Mucosa of descending colon (tissue), 3 donors: ENCODE data around the gene CALCR. TPM values are rescaled to one million over a fixed set of nuclear protein-coding genes. Genes with fewer than 3 reads are reported as not detected.

Experiments
- ATAC-seq: fragments of 200-7000 bp; cut with Tn5 transposase; one replicate; pipeline ENCODE4 v1.9.1; 2020; ENCODE audit warnings: mild to moderate bottlenecking, moderate library complexity
- DNase-seq, 3 donors: peaks; one replicate each; pipeline ENCODE4 v3.0.0-alpha.2; 2020
- H3K36me3 ChIP-seq: fragments of 200-600 bp; one replicate; pipeline ENCODE4 v1.8.0; 2021; ENCODE audit warnings: low read depth, mild to moderate bottlenecking
- H3K4me1 ChIP-seq: fragments of 200-600 bp; one replicate; pipeline ENCODE4 v1.8.0; 2021; ENCODE audit warnings: low read depth, mild to moderate bottlenecking
- H3K4me3 ChIP-seq: fragments of 200-600 bp; one replicate; pipeline ENCODE4 v1.8.0; 2021; ENCODE audit warnings: mild to moderate bottlenecking
- H3K9me3 ChIP-seq: fragments of 200-600 bp; one replicate; pipeline ENCODE4 v1.8.0; 2021; ENCODE audit warnings: mild to moderate bottlenecking
- CTCF ChIP-seq: fragments of 200-600 bp; IDR thresholded peaks from one replicate; pipeline ENCODE4 v1.8.0; 2022; ENCODE audit warnings: antibody characterized with exemption, mild to moderate bottlenecking
- intact Hi-C, 2 donors: fragments of 100-400 bp; cut with DNase I in 1 of 2; cut with micrococcal nuclease in 1 of 2; formaldehyde crosslinking; loops; one replicate each; pipeline versions ENCODE4 v1.11.0 to v1.11.1; 2022; cut with DNase I, micrococcal nuclease
- total RNA-seq, 3 donors: library from RNA; stranded (reverse); fragmentation: NEBNext Ultra II Directional in 2 of 3; extraction: Animal tissue kit (Norgen Biotek cat#: 25700) in 2 of 3; gene quantifications; one replicate each; pipeline versions ENCODE4 v1.2.1 to v1.2.4, GENCODE V29; 2021 to 2023
- donor health status: DM: no; HTN: no; CAD: no; lungs with moderate emphysema.
- donor health status: DM: no; HTN: no; CAD: no.
- donor health status: DM: no; HTN: yes; CAD: no.

Gene CALCR
- total RNA-seq, 3 donors from 2014 or later = not detected

GRCh38 chr7:93409324-93409723, 165.2 kb downstream of the CALCR start:
- no peaks in the 10 kb centered on the region for H3K36me3 ChIP-seq
- no peaks in the 10 kb centered on the region for H3K4me1 ChIP-seq
- intact Hi-C loops = no loop called here
- peaks cover 10% of the 10 kb centered on the region for H3K9me3 ChIP-seq
- DNase-seq (no peak), ATAC-seq (no peak)
- TF ChIP-seq CTCF = no peak
- no peak overlapping the region for H3K4me3 ChIP-seq

GRCh38 chr7:93407239-93407638, 167.3 kb downstream of the CALCR start:
- no peak for DNase-seq
- TF ChIP-seq CTCF = no peak
- Histone ChIP-seq H3K4me3 (no peak overlapping the region), H3K4me1 (no peaks in the 10 kb centered on the region), H3K36me3 (no peaks in the 10 kb centered on the region), H3K9me3 (peaks cover 10% of the 10 kb centered on the region)
- ATAC-seq = no peak
- intact Hi-C loops = no loop called here

GRCh38 chr7:93402944-93403343, 171.6 kb downstream of the CALCR start:
- no peaks in the 10 kb centered on the region for H3K4me1 ChIP-seq
- intact Hi-C loops = no loop called here
- H3K4me3 ChIP-seq = no peak overlapping the region
- H3K36me3 ChIP-seq = no peaks in the 10 kb centered on the region
- H3K9me3 ChIP-seq = peaks cover 10% of the 10 kb centered on the region
- no peak for TF ChIP-seq CTCF
- DNase-seq (no peak), ATAC-seq (no peak)

- no peak for TF ChIP-seq CTCF
- ATAC-seq (no peak), DNase-seq (no peak)
- intact Hi-C loops = no loop called here
- Histone ChIP-seq H3K4me1 (no peaks in the 10 kb centered on the region), H3K4me3 (no peak overlapping the region), H3K36me3 (no peaks in the 10 kb centered on the region), H3K9me3 (no peaks in the 10 kb centered on the region)
Observed at GRCh38 chr7:93399642-93400041, 174.9 kb downstream of the CALCR start.

- intact Hi-C loops = no loop called here
- Histone ChIP-seq H3K4me3 (no peak overlapping the region), H3K36me3 (no peaks in the 10 kb centered on the region), H3K4me1 (no peaks in the 10 kb centered on the region), H3K9me3 (no peaks in the 10 kb centered on the region)
- TF ChIP-seq CTCF = no peak
- DNase-seq (no peak), ATAC-seq (no peak)
Observed at GRCh38 chr7:93392984-93393383, 181.5 kb downstream of the CALCR start.

GRCh38 chr7:93390660-93391059, 183.9 kb downstream of the CALCR start:
- Histone ChIP-seq H3K9me3 (no peaks in the 10 kb centered on the region), H3K4me3 (no peak overlapping the region), H3K36me3 (no peaks in the 10 kb centered on the region), H3K4me1 (no peaks in the 10 kb centered on the region)
- DNase-seq = no peak
- intact Hi-C loops = no loop called here
- no peak for TF ChIP-seq CTCF
- ATAC-seq = no peak
